Hepatocyte (in vitro differentiated cells): ENCODE results near the gene DUSP15.

Experiments used
- CTCF ChIP-seq: fragments of 200-600 bp; sonication (generic); IDR thresholded peaks from 2 replicates; pipeline ENCODE4 v1.5.1; 2016; ENCODE audit warnings: antibody characterized with exemption, mild to moderate bottlenecking; ENCODE audit not compliant: poor library complexity
- EZH2 ChIP-seq: fragments of 200-600 bp; sonication (generic); IDR thresholded peaks from 2 replicates; pipeline ENCODE4 v1.6.1; 2016; ENCODE audit warnings: antibody characterized with exemption, mild to moderate bottlenecking, borderline replicate concordance
- EZH2phosphoT487 ChIP-seq: fragments of 200-600 bp; sonication (generic); IDR thresholded peaks from one replicate; pipeline ENCODE4 v1.6.1; 2018; ENCODE audit warnings: antibody characterized with exemption, mild to moderate bottlenecking, low read depth, moderate library complexity; ENCODE audit not compliant: unreplicated experiment, severe bottlenecking

GRCh38 chr20:31875671-31876070 is 5.3 kb upstream of the DUSP15 start:
- TF ChIP-seq CTCF (no peak), EZH2 (no peak), EZH2phosphoT487 (no peak)
